Measurements from ENCODE around the gene FGFRL1.

The FGFRL1 gene

DNA sequence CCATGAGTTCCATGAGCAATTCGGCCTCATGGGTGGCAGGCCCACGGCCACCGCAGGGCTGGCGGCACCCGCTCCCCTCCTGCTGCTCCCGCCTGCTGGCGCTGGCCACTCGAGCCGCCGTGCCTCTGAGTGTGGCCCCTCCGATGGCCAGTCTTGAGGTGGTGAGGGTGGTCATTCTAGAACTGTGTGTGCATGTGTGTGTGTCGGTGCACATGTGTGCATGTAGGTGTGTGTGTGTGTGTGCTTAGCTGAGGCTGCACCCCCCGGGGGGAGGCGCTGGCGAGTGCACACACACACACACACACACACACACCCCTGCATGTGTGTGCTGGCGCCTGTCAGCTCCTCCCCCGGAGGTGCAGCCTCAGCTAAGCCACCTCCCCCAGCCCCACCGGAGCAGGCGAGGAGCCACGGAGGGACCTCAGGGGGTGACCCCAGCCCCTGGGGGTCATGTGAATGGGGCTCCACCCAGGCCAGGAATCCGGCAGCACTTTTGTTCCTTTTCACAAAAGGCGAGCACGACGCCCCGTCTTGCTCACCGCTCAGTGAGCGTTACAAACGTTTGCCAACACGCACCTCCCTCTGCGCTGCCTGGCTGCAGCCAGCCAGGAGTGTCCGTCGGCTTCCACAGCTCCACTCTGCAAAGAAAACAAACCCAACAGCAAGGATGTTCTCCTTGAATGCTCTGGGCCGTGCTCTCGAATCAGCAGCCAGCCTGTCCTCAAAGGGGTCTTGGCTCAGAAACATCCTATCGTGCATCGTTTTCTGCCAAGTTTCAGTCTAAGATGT lies 29.9 kb downstream of the FGFRL1 start:
- no peaks in the 10 kb centered on the region for H3K4me1 ChIP-seq (ENCODE audit: insufficient read depth, low read length, severe bottlenecking)

DNA sequence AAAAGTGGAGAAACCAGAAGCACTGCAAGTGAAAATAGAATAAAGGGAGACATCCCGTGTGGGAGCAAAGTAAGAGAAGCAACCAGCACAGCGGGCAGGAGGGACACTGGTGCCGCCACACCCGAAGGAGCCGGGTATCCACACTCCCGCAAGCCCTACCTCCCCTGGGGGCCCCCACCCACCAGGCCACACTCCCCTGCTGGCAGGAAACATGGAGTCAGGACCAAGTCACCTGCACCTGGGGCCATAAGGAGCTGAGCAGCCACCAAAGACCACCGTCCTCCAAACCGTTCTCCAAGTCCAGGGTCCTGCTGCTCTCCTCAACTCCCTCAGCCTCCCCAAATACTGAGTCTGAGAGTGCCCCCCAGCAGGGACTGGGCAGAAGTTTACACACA lies 30.5 kb downstream of the FGFRL1 start:
- Histone ChIP-seq H3K79me2 (ENCODE audit: insufficient read depth, low read length) (no peaks in the 10 kb centered on the region), H2AFZ (ENCODE audit: low read length) (no peak overlapping the region), H3K27me3 (ENCODE audit: insufficient read depth, low read length) (no peaks in the 10 kb centered on the region), H3K9me2 (ENCODE audit: low read depth, low read length) (no peaks in the 10 kb centered on the region), H3F3A (ENCODE audit: insufficient read depth, low read length) (no peaks in the 10 kb centered on the region), H3K9ac (ENCODE audit: low read length) (no peak overlapping the region), H3K9me3 (ENCODE audit: low read length) (no peaks in the 10 kb centered on the region), H3K36me3 (ENCODE audit: insufficient read depth, low read length) (no peaks in the 10 kb centered on the region), H4K20me1 (ENCODE audit: insufficient read depth, low read length) (no peaks in the 10 kb centered on the region), H3K4me3 (ENCODE audit: low read depth, low read length, poor library complexity, severe bottlenecking) (no peak overlapping the region), H3K4me1 (ENCODE audit: insufficient read depth, low read length, severe bottlenecking) (no peaks in the 10 kb centered on the region), H3K4me2 (ENCODE audit: low read length) (no peak overlapping the region), H3K27ac (ENCODE audit: low read depth, low read length, poor library complexity, severe bottlenecking) (no peak overlapping the region)
- TF ChIP-seq CTCF (IDR thresholded peaks at IDR 0.05; ENCODE audit: low read length) (no peak), EZH2 (IDR thresholded peaks at IDR 0.05; ENCODE audit: borderline replicate concordance, low read length) (no peak)

More for the DNA sequence above, 29.9 kb downstream of the FGFRL1 start:
- Histone ChIP-seq H3K9ac (ENCODE audit: low read length) (no peak overlapping the region), H3F3A (ENCODE audit: insufficient read depth, low read length) (no peaks in the 10 kb centered on the region), H2AFZ (ENCODE audit: low read length) (no peak overlapping the region), H4K20me1 (ENCODE audit: insufficient read depth, low read length) (no peaks in the 10 kb centered on the region), H3K27me3 (ENCODE audit: insufficient read depth, low read length) (no peaks in the 10 kb centered on the region), H3K79me2 (ENCODE audit: insufficient read depth, low read length) (no peaks in the 10 kb centered on the region), H3K36me3 (ENCODE audit: insufficient read depth, low read length) (no peaks in the 10 kb centered on the region), H3K27ac (ENCODE audit: low read depth, low read length, poor library complexity, severe bottlenecking) (no peak overlapping the region), H3K9me3 (ENCODE audit: low read length) (no peaks in the 10 kb centered on the region), H3K4me2 (ENCODE audit: low read length) (no peak overlapping the region), H3K9me2 (ENCODE audit: low read depth, low read length) (no peaks in the 10 kb centered on the region), H3K4me3 (ENCODE audit: low read depth, low read length, poor library complexity, severe bottlenecking) (no peak overlapping the region)
- no peak for TF ChIP-seq EZH2 (IDR thresholded peaks at IDR 0.05; ENCODE audit: borderline replicate concordance, low read length)
- no peak for TF ChIP-seq CTCF (IDR thresholded peaks at IDR 0.05; ENCODE audit: low read length)

DNA sequence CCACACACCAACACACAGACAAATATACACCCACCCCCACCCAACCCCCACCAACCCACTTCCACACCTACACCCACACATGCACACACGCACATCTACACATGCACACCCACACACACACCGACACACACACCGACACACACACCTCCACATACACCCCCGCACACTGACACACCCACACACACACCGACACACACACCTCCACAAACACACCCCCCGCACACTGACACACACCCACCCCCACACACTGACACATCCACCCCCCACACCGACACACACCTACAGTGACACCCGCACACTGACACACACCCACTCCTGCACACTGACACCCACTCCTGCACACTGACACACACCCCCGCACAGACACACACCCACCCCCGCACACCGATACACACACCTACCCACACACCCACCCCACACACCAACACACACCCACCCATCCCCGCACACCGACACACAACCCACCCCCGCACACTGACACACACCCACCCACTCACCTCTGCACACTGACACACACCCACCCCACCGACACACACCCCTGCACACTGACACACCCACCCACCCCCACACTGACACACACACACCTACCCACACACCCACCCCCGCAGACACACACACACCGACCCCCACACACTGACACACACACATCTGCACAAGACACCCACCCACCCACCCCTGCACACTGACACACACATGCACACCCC lies 31.1 kb downstream of the FGFRL1 start:
- H3K36me3 ChIP-seq (ENCODE audit: insufficient read depth, low read length), result no peaks in the 10 kb centered on the region
- no peaks in the 10 kb centered on the region for H3F3A ChIP-seq (ENCODE audit: insufficient read depth, low read length)
- TF ChIP-seq EZH2 (IDR thresholded peaks at IDR 0.05; ENCODE audit: borderline replicate concordance, low read length) (no peak), CTCF (IDR thresholded peaks at IDR 0.05; ENCODE audit: low read length) (no peak)
- H3K27ac ChIP-seq (ENCODE audit: low read depth, low read length, poor library complexity, severe bottlenecking), result no peak overlapping the region
- no peaks in the 10 kb centered on the region for H3K27me3 ChIP-seq (ENCODE audit: insufficient read depth, low read length)
- H2AFZ ChIP-seq (ENCODE audit: low read length), result no peak overlapping the region
- H3K79me2 ChIP-seq (ENCODE audit: insufficient read depth, low read length), result no peaks in the 10 kb centered on the region
- no peaks in the 10 kb centered on the region for H3K9me3 ChIP-seq (ENCODE audit: low read length)
- H3K4me2 ChIP-seq (ENCODE audit: low read length), result no peak overlapping the region
- H3K4me1 ChIP-seq (ENCODE audit: insufficient read depth, low read length, severe bottlenecking), result no peaks in the 10 kb centered on the region
- H3K9ac ChIP-seq (ENCODE audit: low read length), result no peak overlapping the region
- no peaks in the 10 kb centered on the region for H3K9me2 ChIP-seq (ENCODE audit: low read depth, low read length)
- H4K20me1 ChIP-seq (ENCODE audit: insufficient read depth, low read length), result no peaks in the 10 kb centered on the region
- H3K4me3 ChIP-seq (ENCODE audit: low read depth, low read length, poor library complexity, severe bottlenecking), result no peak overlapping the region

All from OCI-LY1 (cell line).